Activated CD8-positive, alpha-beta T cell treated with anti-CD3 and anti-CD28 coated beads, Interleukin-2, amount 10 ng/mL, durations not matched to agents 7 days and 5 days (primary cell): Measurements from ENCODE around the gene C4orf50. TPM values are rescaled to one million over a fixed set of nuclear protein-coding genes. Genes with fewer than 3 reads are reported as not detected.

Source experiments
- ATAC-seq: fragments of 150-1000 bp; cut with Tn5 transposase; one replicate; pipeline ENCODE4 v1.10.0; 2021; ENCODE audit warnings: moderate library complexity
- CTCF ChIA-PET: fragments of 350-600 bp; sonication (Branson Sonifier 250); formaldehyde crosslinking; loops from one replicate; lab custom pipeline; 2021; ENCODE audit warnings: antibody characterized with exemption; lab: Charles Lee
- POLR2A ChIA-PET: fragments of 350-600 bp; sonication (Branson Sonifier 250); formaldehyde crosslinking; loops from one replicate; lab custom pipeline; 2021; ENCODE audit warnings: antibody characterized with exemption; lab: Charles Lee
- DNase-seq: peaks from one replicate; pipeline ENCODE4 v3.0.0-alpha.2; 2020
- H3K27ac Mint-ChIP-seq: one replicate; pipeline ENCODE4 v1.8.0; 2021; ENCODE audit warnings: mild to moderate bottlenecking, mixed read lengths
- H3K27me3 Mint-ChIP-seq: one replicate; pipeline ENCODE4 v1.8.0; 2021; ENCODE audit warnings: low read depth, mixed read lengths
- H3K36me3 Mint-ChIP-seq: one replicate; pipeline ENCODE4 v1.8.0; 2021; ENCODE audit warnings: low read depth, mixed read lengths
- H3K4me1 Mint-ChIP-seq: one replicate; pipeline ENCODE4 v1.8.0; 2021; ENCODE audit warnings: low read depth, mixed read lengths
- H3K4me3 Mint-ChIP-seq: one replicate; pipeline ENCODE4 v1.8.0; 2021; ENCODE audit warnings: mild to moderate bottlenecking, mixed read lengths
- H3K9me3 Mint-ChIP-seq: one replicate; pipeline ENCODE4 v1.8.0; 2022; ENCODE audit warnings: mixed read lengths; ENCODE audit not compliant: insufficient read depth
- total RNA-seq, 2 experiments: library from RNA; stranded (reverse); gene quantifications; one replicate each; pipeline ENCODE4 v1.2.3, GENCODE V29; 2021

C4orf50 gene
- total RNA-seq, 2 experiments from 2014 or later, result 0.13 to 0.24 TPM

- no peaks in the 10 kb centered on the region for H3K4me1 Mint-ChIP-seq
- no peak for DNase-seq
- CTCF ChIA-PET, result no interaction called here
- no peak overlapping the region for H3K27ac Mint-ChIP-seq
- peaks cover 12% of the 10 kb centered on the region for H3K27me3 Mint-ChIP-seq
- POLR2A ChIA-PET, result no interaction called here
- H3K4me3 Mint-ChIP-seq, result no peak overlapping the region
- H3K36me3 Mint-ChIP-seq, result no peaks in the 10 kb centered on the region
- ATAC-seq, result no peak
- H3K9me3 Mint-ChIP-seq, result no peaks in the 10 kb centered on the region
Observed at GRCh38 chr4:5927747-5928146, 90.5 kb downstream of the C4orf50 start.

- DNase-seq, result no peak
- ChIA-PET CTCF (no interaction called here), POLR2A (no interaction called here)
- no peak for ATAC-seq
- Mint-ChIP-seq H3K9me3 (no peaks in the 10 kb centered on the region), H3K4me3 (no peak overlapping the region), H3K4me1 (no peaks in the 10 kb centered on the region), H3K27me3 (peaks cover 12% of the 10 kb centered on the region), H3K36me3 (no peaks in the 10 kb centered on the region), H3K27ac (no peak overlapping the region)
Observed at GRCh38 chr4:5927116-5927515, 91.1 kb downstream of the C4orf50 start.

- Mint-ChIP-seq H3K9me3 (no peaks in the 10 kb centered on the region), H3K27ac (no peak overlapping the region), H3K4me1 (no peaks in the 10 kb centered on the region), H3K27me3 (peaks cover 12% of the 10 kb centered on the region), H3K36me3 (no peaks in the 10 kb centered on the region), H3K4me3 (no peak overlapping the region)
- DNase-seq (no peak), ATAC-seq (no peak)
- ChIA-PET POLR2A (no interaction called here), CTCF (no interaction called here)
Observed at GRCh38 chr4:5926598-5926997, 91.6 kb downstream of the C4orf50 start.

GRCh38 chr4:5925419-5926200, 92.6 kb downstream of the C4orf50 start:
- no peaks in the 10 kb centered on the region for H3K36me3 Mint-ChIP-seq
- no peaks in the 10 kb centered on the region for H3K4me1 Mint-ChIP-seq
- no peak overlapping the region for H3K4me3 Mint-ChIP-seq
- no peak for ATAC-seq
- no peak overlapping the region for H3K27ac Mint-ChIP-seq
- CTCF ChIA-PET, result no interaction called here
- H3K27me3 Mint-ChIP-seq, result peaks cover 12% of the 10 kb centered on the region
- POLR2A ChIA-PET, result no interaction called here
- DNase-seq, result no peak
- H3K9me3 Mint-ChIP-seq, result no peaks in the 10 kb centered on the region

GRCh38 chr4:5924461-5925125, 93.6 kb downstream of the C4orf50 start:
- ATAC-seq (no peak), DNase-seq (no peak)
- Mint-ChIP-seq H3K9me3 (no peaks in the 10 kb centered on the region), H3K36me3 (no peaks in the 10 kb centered on the region), H3K27ac (no peak overlapping the region), H3K4me1 (no peaks in the 10 kb centered on the region), H3K4me3 (no peak overlapping the region), H3K27me3 (peaks cover 11% of the 10 kb centered on the region)
- ChIA-PET POLR2A (no interaction called here), CTCF (no interaction called here)

GRCh38 chr4:5923376-5923775, 94.9 kb downstream of the C4orf50 start:
- Mint-ChIP-seq H3K4me3 (no peak overlapping the region), H3K27ac (no peak overlapping the region), H3K27me3 (peaks cover 5% of the 10 kb centered on the region), H3K4me1 (no peaks in the 10 kb centered on the region), H3K9me3 (no peaks in the 10 kb centered on the region), H3K36me3 (no peaks in the 10 kb centered on the region)
- DNase-seq (no peak), ATAC-seq (no peak)
- ChIA-PET POLR2A (no interaction called here), CTCF (no interaction called here)

GRCh38 chr4:5922556-5922955, 95.7 kb downstream of the C4orf50 start:
- DNase-seq, result no peak
- H3K4me1 Mint-ChIP-seq, result no peaks in the 10 kb centered on the region
- ChIA-PET CTCF (no interaction called here), POLR2A (no interaction called here)
- peaks cover 3% of the 10 kb centered on the region for H3K27me3 Mint-ChIP-seq
- H3K27ac Mint-ChIP-seq, result no peak overlapping the region
- H3K36me3 Mint-ChIP-seq, result no peaks in the 10 kb centered on the region
- no peaks in the 10 kb centered on the region for H3K9me3 Mint-ChIP-seq
- no peak for ATAC-seq
- H3K4me3 Mint-ChIP-seq, result no peak overlapping the region

GRCh38 chr4:5921981-5922380, 96.2 kb downstream of the C4orf50 start:
- DNase-seq (no peak), ATAC-seq (no peak)
- POLR2A ChIA-PET, result interaction anchor here (0.6 kb wide), 1 partner anchor 15 kb away, joined by 3 read pairs; no protein-coding TSS in a partner anchor
- H3K27me3 Mint-ChIP-seq, result no peaks in the 10 kb centered on the region
- H3K9me3 Mint-ChIP-seq, result no peaks in the 10 kb centered on the region
- no peaks in the 10 kb centered on the region for H3K36me3 Mint-ChIP-seq
- no peak overlapping the region for H3K4me3 Mint-ChIP-seq
- CTCF ChIA-PET, result no interaction called here
- H3K27ac Mint-ChIP-seq, result no peak overlapping the region
- H3K4me1 Mint-ChIP-seq, result no peaks in the 10 kb centered on the region

GRCh38 chr4:5921101-5921980, 96.9 kb downstream of the C4orf50 start:
- Mint-ChIP-seq H3K36me3 (no peaks in the 10 kb centered on the region), H3K4me3 (no peak overlapping the region), H3K27ac (no peak overlapping the region), H3K4me1 (no peaks in the 10 kb centered on the region), H3K9me3 (no peaks in the 10 kb centered on the region), H3K27me3 (no peaks in the 10 kb centered on the region)
- CTCF ChIA-PET, result no interaction called here
- POLR2A ChIA-PET, result interaction anchor here (0.6 kb wide), 1 partner anchor 16 kb away, joined by 3 read pairs; no protein-coding TSS in a partner anchor
- ATAC-seq (no peak), DNase-seq (no peak)

GRCh38 chr4:5919571-5919970, 98.7 kb downstream of the C4orf50 start:
- DNase-seq (no peak), ATAC-seq (no peak)
- Mint-ChIP-seq H3K4me3 (no peak overlapping the region), H3K27ac (no peak overlapping the region), H3K27me3 (no peaks in the 10 kb centered on the region), H3K36me3 (no peaks in the 10 kb centered on the region), H3K9me3 (no peaks in the 10 kb centered on the region), H3K4me1 (no peaks in the 10 kb centered on the region)
- ChIA-PET POLR2A (no interaction called here), CTCF (no interaction called here)

- H3K27ac Mint-ChIP-seq, result no peak overlapping the region
- DNase-seq (no peak), ATAC-seq (no peak)
- POLR2A ChIA-PET, result no interaction called here
- no peaks in the 10 kb centered on the region for H3K9me3 Mint-ChIP-seq
- no peaks in the 10 kb centered on the region for H3K36me3 Mint-ChIP-seq
- H3K27me3 Mint-ChIP-seq, result no peaks in the 10 kb centered on the region
- CTCF ChIA-PET, result no interaction called here
- H3K4me1 Mint-ChIP-seq, result no peaks in the 10 kb centered on the region
- no peak overlapping the region for H3K4me3 Mint-ChIP-seq
Observed at GRCh38 chr4:5919044-5919443, 99.2 kb downstream of the C4orf50 start.
